ENCODE data around the gene ST8SIA6.

The ST8SIA6 gene

DNA sequence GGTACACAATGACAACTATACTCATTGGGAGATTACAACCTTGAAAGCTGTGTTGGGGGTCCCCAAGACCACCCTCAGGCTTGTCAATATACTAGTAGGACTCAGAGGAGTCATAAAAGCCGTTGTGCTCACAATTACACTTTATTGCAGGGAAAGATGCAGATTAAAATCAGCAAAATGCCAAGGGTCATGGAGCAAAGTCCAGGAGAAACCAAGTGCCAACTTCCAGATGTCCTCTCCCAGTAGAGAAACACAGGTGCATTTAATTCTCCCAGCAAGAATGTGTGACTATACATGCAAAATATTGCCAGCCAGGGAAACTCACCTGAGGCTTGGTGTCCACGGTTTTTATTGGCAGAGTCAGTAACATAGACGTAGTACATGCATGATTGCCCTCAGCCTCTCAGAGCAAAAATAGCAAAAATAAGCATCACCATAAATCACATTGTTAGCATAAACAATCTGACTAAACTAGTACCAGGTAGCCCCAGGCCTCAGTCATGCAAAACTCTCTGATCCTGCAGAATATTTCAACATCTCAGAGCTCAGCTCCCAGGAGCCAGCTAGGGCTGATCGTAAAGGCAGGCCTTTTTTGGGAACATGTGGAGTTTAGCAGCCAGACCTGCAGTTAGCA lies 175.7 kb downstream of the ST8SIA6 start:
- no peak overlapping the region for H3K27ac ChIP-seq
- no peak for DNase-seq (ENCODE audit: low spot score)
- POLR2A ChIA-PET (ENCODE audit: low non-redundant PET), result no interaction called here
- CTCF ChIA-PET, result interaction anchor here (1.6 kb wide), 1 partner anchor 11 kb away, joined by 4 read pairs; no protein-coding TSS in a partner anchor
- TF ChIP-seq, protein P1, sequence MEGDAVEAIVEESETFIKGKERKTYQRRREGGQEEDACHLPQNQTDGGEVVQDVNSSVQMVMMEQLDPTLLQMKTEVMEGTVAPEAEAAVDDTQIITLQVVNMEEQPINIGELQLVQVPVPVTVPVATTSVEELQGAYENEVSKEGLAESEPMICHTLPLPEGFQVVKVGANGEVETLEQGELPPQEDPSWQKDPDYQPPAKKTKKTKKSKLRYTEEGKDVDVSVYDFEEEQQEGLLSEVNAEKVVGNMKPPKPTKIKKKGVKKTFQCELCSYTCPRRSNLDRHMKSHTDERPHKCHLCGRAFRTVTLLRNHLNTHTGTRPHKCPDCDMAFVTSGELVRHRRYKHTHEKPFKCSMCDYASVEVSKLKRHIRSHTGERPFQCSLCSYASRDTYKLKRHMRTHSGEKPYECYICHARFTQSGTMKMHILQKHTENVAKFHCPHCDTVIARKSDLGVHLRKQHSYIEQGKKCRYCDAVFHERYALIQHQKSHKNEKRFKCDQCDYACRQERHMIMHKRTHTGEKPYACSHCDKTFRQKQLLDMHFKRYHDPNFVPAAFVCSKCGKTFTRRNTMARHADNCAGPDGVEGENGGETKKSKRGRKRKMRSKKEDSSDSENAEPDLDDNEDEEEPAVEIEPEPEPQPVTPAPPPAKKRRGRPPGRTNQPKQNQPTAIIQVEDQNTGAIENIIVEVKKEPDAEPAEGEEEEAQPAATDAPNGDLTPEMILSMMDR (conservative IDR thresholded peaks at IDR 0.05; ENCODE audit: low read depth), result no peak

- no peak for DNase-seq (ENCODE audit: low spot score)
- H3K27ac ChIP-seq, result no peak overlapping the region
- TF ChIP-seq, protein P1 (conservative IDR thresholded peaks at IDR 0.05; ENCODE audit: low read depth), result no peak
- ChIA-PET POLR2A (ENCODE audit: low non-redundant PET) (no interaction called here), CTCF (interaction anchor here (0.6 to 1.6 kb wide), 5 partner anchors 13 to 386 kb away, joined by 3 to 6 read pairs (median 4); no protein-coding TSS in a partner anchor)
Observed at GRCh38 chr10:17276756-17277424, 177.5 kb downstream of the ST8SIA6 start.

GRCh38 chr10:17273403-17273802 lies 181.0 kb downstream of the ST8SIA6 start:
- H3K27ac ChIP-seq, result peak overlapping the region; percentile 57; the same call in 1 of the 2 replicates
- CTCF ChIA-PET, result no interaction called here
- TF ChIP-seq, protein P1 (conservative IDR thresholded peaks at IDR 0.05; ENCODE audit: low read depth), result no peak
- POLR2A ChIA-PET (ENCODE audit: low non-redundant PET), result no interaction called here
- DNase-seq (ENCODE audit: low spot score), result peak; percentile 82

- TF ChIP-seq, protein P1 (conservative IDR thresholded peaks at IDR 0.05; ENCODE audit: low read depth), result no peak
- DNase-seq (ENCODE audit: low spot score), result no peak
- no peak overlapping the region; the same call in 1 of the 2 replicates for H3K27ac ChIP-seq
- CTCF ChIA-PET, result no interaction called here
- POLR2A ChIA-PET (ENCODE audit: low non-redundant PET), result no interaction called here
Observed at GRCh38 chr10:17272648-17273047, 181.7 kb downstream of the ST8SIA6 start.
